ENCODE measurements around the gene PIK3C2G. TPM values are rescaled to one million over a fixed set of nuclear protein-coding genes. Genes with fewer than 3 reads are reported as not detected.
"Not testable (repeated sequence)": the region's sequence is repeated elsewhere in the genome, so short reads cannot be mapped to it uniquely, and the experiment has no call there.

PIK3C2G gene, protein sequence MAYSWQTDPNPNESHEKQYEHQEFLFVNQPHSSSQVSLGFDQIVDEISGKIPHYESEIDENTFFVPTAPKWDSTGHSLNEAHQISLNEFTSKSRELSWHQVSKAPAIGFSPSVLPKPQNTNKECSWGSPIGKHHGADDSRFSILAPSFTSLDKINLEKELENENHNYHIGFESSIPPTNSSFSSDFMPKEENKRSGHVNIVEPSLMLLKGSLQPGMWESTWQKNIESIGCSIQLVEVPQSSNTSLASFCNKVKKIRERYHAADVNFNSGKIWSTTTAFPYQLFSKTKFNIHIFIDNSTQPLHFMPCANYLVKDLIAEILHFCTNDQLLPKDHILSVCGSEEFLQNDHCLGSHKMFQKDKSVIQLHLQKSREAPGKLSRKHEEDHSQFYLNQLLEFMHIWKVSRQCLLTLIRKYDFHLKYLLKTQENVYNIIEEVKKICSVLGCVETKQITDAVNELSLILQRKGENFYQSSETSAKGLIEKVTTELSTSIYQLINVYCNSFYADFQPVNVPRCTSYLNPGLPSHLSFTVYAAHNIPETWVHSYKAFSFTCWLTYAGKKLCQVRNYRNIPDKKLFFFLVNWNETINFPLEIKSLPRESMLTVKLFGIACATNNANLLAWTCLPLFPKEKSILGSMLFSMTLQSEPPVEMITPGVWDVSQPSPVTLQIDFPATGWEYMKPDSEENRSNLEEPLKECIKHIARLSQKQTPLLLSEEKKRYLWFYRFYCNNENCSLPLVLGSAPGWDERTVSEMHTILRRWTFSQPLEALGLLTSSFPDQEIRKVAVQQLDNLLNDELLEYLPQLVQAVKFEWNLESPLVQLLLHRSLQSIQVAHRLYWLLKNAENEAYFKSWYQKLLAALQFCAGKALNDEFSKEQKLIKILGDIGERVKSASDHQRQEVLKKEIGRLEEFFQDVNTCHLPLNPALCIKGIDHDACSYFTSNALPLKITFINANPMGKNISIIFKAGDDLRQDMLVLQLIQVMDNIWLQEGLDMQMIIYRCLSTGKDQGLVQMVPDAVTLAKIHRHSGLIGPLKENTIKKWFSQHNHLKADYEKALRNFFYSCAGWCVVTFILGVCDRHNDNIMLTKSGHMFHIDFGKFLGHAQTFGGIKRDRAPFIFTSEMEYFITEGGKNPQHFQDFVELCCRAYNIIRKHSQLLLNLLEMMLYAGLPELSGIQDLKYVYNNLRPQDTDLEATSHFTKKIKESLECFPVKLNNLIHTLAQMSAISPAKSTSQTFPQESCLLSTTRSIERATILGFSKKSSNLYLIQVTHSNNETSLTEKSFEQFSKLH (N-terminal part only)
- total RNA-seq, result 0.41 TPM

DNA sequence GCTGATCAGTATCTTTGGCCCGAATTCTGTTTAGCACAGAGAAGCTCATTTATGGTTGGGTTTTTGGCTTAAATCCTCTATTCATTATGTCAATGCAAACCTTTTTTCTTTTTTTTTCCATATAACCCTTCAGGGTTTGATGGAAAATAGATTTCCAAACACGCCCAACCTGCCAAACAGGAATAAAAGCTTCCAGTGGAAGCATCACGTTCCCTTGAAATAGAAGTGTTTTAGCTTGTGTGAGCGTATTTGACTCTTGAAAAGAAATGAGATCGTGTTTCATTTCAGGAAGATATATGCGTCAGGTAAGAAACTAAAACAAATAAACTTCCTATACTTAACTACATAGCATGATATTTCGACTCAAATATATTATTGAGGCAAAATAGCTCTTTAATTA lies at the start of gene PIK3C2G:
Gene PIK3C2G (plus strand): TSS at position 246 of the 400 bp plus-strand sequence. CDS start 20,564 bp downstream, outside the sequence.
- DNase-seq (ENCODE audit: low spot score in 2 of 2) (no peak), FAIRE-seq (no peak)

DNA sequence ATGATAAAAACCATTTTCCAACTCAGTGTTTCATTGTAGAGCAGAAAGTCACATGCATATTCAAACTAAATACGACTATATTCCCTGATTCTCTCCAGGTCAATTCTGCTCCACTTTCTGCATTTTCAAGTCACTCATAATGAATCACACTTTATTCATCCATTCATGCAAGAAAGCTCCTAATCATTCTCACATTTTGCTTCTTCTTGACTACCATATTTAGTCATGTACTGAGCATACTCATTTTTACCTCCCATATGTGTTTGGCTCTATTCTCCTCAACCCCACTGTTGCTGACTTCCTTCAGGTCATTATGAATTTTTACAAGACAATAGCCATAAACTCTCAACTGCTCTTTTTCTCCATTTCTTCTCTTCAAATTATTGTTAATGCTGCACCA lies 43.4 kb upstream of the PIK3C2G start:
- DNase-seq (ENCODE audit: low spot score in 2 of 2) (no peak), FAIRE-seq (no peak)

DNA sequence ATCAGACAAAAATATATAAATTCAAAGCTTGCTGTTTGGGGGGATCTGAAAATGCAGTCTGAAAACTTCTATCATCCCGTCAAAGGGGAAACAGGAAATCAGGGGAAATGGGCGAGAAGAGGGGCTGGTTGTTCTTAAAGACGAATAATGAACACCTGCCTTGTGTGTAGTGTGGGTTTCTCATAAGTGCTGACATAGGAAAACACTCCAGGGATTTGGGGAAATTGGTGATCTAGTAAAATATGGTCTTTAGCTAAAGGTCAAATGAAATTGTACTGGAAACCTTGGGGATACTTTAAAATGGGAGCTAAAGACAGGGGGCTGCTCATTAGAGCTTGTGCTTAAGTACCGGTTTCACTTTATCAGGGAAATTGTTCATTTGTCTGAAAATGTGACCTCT lies 39.6 kb upstream of the PIK3C2G start:
- FAIRE-seq (no peak), DNase-seq (ENCODE audit: low spot score in 2 of 2) (no peak)

DNA sequence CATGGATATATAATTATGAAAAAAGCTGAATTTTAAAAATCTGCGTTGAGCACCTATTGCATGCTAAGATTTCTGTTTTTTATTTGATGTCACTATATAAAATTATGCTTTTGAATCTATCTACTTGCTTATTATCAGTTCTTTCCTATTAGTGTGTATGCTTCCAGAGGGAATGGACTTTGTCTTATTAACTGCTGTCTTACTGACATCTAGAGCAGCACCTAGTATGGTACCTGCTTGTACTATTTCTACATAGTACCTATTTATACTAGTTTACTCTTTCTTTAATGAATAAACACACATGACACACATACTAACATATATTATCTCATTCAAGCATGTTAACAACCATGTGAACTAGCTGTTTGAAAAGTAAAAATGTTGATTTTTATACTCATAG lies 38.6 kb upstream of the PIK3C2G start:
- DNase-seq (ENCODE audit: low spot score in 2 of 2) (no peak), FAIRE-seq (no peak)

DNA sequence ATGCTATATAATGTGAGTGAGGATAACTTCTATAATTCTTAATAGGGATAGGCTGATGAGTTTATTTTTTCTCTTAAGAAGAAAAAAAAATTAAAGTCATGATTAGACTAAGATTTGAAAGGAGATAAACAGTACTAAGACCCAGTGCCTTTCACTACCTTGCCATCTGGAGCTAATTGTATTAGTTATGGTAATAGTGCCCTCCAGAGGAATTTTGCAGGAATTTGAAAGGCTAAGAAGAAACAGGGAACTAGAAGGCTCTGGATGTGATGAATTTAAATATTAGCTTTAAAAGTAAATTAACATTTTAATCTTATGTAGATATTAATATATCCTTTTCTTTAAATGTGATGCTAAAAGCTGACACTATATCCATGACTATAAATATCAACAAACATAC lies 36.6 kb upstream of the PIK3C2G start:
- DNase-seq (ENCODE audit: low spot score in 2 of 2) (no peak), FAIRE-seq (peak; percentile 62)

DNA sequence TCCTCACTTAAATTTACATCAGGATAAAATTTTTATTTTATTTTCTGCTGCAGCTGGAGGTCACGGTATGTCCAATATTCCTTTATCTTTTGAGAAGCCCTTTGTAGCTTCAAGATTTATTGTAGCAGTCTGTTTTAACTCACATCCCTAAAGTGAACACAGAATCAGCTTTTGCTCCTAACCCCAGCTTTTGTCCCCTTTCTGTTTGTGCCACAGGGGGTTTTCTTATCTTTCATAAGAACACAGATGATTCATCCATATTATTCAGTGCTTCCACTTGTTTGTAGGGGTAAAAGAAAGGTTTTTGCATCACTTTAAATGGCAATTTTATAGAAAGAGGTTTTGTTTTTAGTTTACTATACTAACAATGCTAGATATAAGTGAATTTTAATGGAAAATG lies 21.8 kb upstream of the PIK3C2G start:
- FAIRE-seq (no peak), DNase-seq (ENCODE audit: low spot score in 2 of 2) (no peak)

GRCh38 chr12:18242380-18243089 lies 18.8 kb upstream of the PIK3C2G start:
- no peak for DNase-seq (ENCODE audit: low spot score in 2 of 2)
- FAIRE-seq, result no peak

- DNase-seq (ENCODE audit: low spot score in 2 of 2) (no peak), FAIRE-seq (peak; percentile 63)
Measured at GRCh38 chr12:18243238-18243637, 18.1 kb upstream of the PIK3C2G start.

GRCh38 chr12:18246066-18246465 lies 15.3 kb upstream of the PIK3C2G start:
- FAIRE-seq, result no peak
- no peak for DNase-seq (ENCODE audit: low spot score in 2 of 2)

DNA sequence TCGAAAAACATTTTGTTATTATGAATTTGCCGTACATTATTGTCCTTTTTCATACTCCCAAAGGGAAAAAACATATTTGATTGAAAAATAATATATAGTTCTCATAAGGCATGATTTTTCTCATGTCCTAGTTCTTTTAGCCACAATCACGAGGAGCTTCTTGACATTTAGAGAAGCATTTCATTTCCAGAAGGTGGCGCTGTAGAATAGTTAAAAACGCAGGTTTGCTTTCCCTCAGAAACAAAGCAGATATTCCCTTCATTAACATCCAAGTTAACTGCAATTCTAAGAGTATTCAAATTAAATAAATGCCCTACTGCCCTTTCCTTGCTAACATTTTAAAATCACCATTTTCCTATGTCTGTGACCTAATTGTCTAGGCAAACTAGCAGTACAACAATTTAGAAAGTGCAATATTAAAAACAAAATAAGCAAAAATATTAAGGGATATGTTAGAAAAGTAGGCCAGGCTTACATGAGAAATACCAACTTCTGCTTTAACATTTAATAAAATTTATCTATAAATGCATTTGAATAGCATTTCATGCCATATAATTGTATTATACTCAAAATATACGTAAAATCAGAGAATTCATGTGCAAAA lies 10.9 kb upstream of the PIK3C2G start:
- DNase-seq (ENCODE audit: low spot score in 2 of 2) (peak; percentile 10 to 44), FAIRE-seq (peak; percentile 95)

GRCh38 chr12:18254081-18254480 lies 7.2 kb upstream of the PIK3C2G start:
- no peak for FAIRE-seq
- no peak for DNase-seq (ENCODE audit: low spot score in 2 of 2)

- FAIRE-seq, result not testable (repeated sequence)
Measured at GRCh38 chr12:18255004-18255403, 6.3 kb upstream of the PIK3C2G start.

GRCh38 chr12:18257251-18257650 lies 4.1 kb upstream of the PIK3C2G start:
- FAIRE-seq, result no peak
- DNase-seq (ENCODE audit: low spot score in 2 of 2), result no peak

More at GRCh38 chr12:18255004-18255403, 6.3 kb upstream of the PIK3C2G start:
- DNase-seq (ENCODE audit: low spot score in 2 of 2), result not testable (repeated sequence)

- FAIRE-seq (no peak), DNase-seq (ENCODE audit: low spot score in 2 of 2) (no peak)
Measured at GRCh38 chr12:18258929-18259328, 2.4 kb upstream of the PIK3C2G start.

GRCh38 chr12:18259906-18260682 lies 1.2 kb upstream of the PIK3C2G start:
- no peak for FAIRE-seq
- DNase-seq (ENCODE audit: low spot score in 2 of 2), result no peak

DNA sequence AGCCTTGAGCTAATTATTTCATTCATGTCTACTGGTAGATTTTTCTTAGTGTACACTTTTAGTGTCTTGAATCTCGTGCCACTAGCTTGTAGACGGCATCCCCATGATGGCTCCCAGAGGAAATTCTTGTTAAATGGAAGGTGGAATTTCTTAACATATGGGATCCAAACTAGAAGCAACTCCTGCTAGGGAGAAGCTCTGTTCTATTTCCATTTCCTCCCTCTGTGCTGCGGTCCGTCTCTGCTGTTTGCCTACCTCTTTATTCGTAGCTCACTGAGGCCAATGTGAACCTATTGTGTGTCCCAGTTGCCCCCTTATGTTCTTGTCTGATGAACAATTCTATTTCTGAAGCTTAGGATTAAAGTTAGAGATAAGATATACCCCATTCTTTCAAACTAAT lies 588 bp downstream of the PIK3C2G start:
- FAIRE-seq, result no peak

GRCh38 chr12:18262514-18262913 lies 1.2 kb downstream of the PIK3C2G start:
- DNase-seq (ENCODE audit: low spot score in 2 of 2) (no peak), FAIRE-seq (no peak)

More for the DNA sequence above, 588 bp downstream of the PIK3C2G start:
- DNase-seq (ENCODE audit: low spot score in 2 of 2), result no peak

GRCh38 chr12:18264581-18265075 lies 3.3 kb downstream of the PIK3C2G start:
- DNase-seq (ENCODE audit: low spot score in 2 of 2), result no peak
- FAIRE-seq, result no peak
